ENCODE results near the gene HMGB1.

The HMGB1 gene

GRCh38 chr13:30465593-30466357 lies at the start of gene HMGB1:
HMGB1 (minus strand) TSS chr13:30465936; CDS start chr13:30463680, 2,256 bp downstream.
- in situ Hi-C loops (cut with MboI; ENCODE audit: low sequenced_read_pairs), result no loop called here

GRCh38 chr13:30510811-30511371 lies 45.2 kb upstream of the HMGB1 start:
- in situ Hi-C loops (cut with MboI; ENCODE audit: low sequenced_read_pairs), result no loop called here

- in situ Hi-C loops (cut with MboI; ENCODE audit: low sequenced_read_pairs), result no loop called here
Measured at GRCh38 chr13:30510091-30510490, 44.4 kb upstream of the HMGB1 start.

GRCh38 chr13:30509254-30510050 lies 43.7 kb upstream of the HMGB1 start:
- in situ Hi-C loops (cut with MboI; ENCODE audit: low sequenced_read_pairs), result no loop called here

- in situ Hi-C loops (cut with MboI; ENCODE audit: low sequenced_read_pairs), result no loop called here
Measured at GRCh38 chr13:30504081-30504480, 38.3 kb upstream of the HMGB1 start.

GRCh38 chr13:30502237-30502636 lies 36.5 kb upstream of the HMGB1 start:
- in situ Hi-C loops (cut with MboI; ENCODE audit: low sequenced_read_pairs), result no loop called here

- in situ Hi-C loops (cut with MboI; ENCODE audit: low sequenced_read_pairs), result no loop called here
Measured at GRCh38 chr13:30499338-30499737, 33.6 kb upstream of the HMGB1 start.

GRCh38 chr13:30496147-30496546 lies 30.4 kb upstream of the HMGB1 start:
- in situ Hi-C loops (cut with MboI; ENCODE audit: low sequenced_read_pairs), result no loop called here

- in situ Hi-C loops (cut with MboI; ENCODE audit: low sequenced_read_pairs), result no loop called here
Measured at GRCh38 chr13:30495746-30496145, 30.0 kb upstream of the HMGB1 start.

- in situ Hi-C loops (cut with MboI; ENCODE audit: low sequenced_read_pairs), result no loop called here
Measured at GRCh38 chr13:30493658-30494381, 28.1 kb upstream of the HMGB1 start.

- in situ Hi-C loops (cut with MboI; ENCODE audit: low sequenced_read_pairs), result no loop called here
Measured at GRCh38 chr13:30487075-30487470, 21.3 kb upstream of the HMGB1 start.

- in situ Hi-C loops (cut with MboI; ENCODE audit: low sequenced_read_pairs), result no loop called here
Measured at GRCh38 chr13:30486230-30487074, 20.7 kb upstream of the HMGB1 start.

- in situ Hi-C loops (cut with MboI; ENCODE audit: low sequenced_read_pairs), result no loop called here
Measured at GRCh38 chr13:30481241-30481760, 15.6 kb upstream of the HMGB1 start.

- in situ Hi-C loops (cut with MboI; ENCODE audit: low sequenced_read_pairs), result no loop called here
Measured at GRCh38 chr13:30480292-30480950, 14.7 kb upstream of the HMGB1 start.

- in situ Hi-C loops (cut with MboI; ENCODE audit: low sequenced_read_pairs), result no loop called here
Measured at GRCh38 chr13:30479883-30480219, 14.1 kb upstream of the HMGB1 start.

GRCh38 chr13:30479154-30479882 lies 13.6 kb upstream of the HMGB1 start:
- in situ Hi-C loops (cut with MboI; ENCODE audit: low sequenced_read_pairs), result no loop called here

GRCh38 chr13:30477346-30478195 lies 11.8 kb upstream of the HMGB1 start:
- in situ Hi-C loops (cut with MboI; ENCODE audit: low sequenced_read_pairs), result no loop called here

GRCh38 chr13:30473675-30474074 lies 7.9 kb upstream of the HMGB1 start:
- in situ Hi-C loops (cut with MboI; ENCODE audit: low sequenced_read_pairs), result no loop called here
